HG02852 (cell line): Measurements from ENCODE around the gene PIGU.
A peak's percentile ranks its signal among the peaks of the same experiment; 100 is the strongest.
"Not testable (repeated sequence)": the region's sequence is repeated elsewhere in the genome, so short reads cannot be mapped to it uniquely, and the experiment has no call there.

ENCODE experiments used
- ATAC-seq: cut with Tn5 transposase; IDR thresholded peaks from one replicate; pipeline ENCODE4 v1.9.1; 2021; ENCODE audit warnings: mild to moderate bottlenecking, moderate library complexity; ENCODE audit not compliant: unreplicated experiment

The PIGU gene

DNA sequence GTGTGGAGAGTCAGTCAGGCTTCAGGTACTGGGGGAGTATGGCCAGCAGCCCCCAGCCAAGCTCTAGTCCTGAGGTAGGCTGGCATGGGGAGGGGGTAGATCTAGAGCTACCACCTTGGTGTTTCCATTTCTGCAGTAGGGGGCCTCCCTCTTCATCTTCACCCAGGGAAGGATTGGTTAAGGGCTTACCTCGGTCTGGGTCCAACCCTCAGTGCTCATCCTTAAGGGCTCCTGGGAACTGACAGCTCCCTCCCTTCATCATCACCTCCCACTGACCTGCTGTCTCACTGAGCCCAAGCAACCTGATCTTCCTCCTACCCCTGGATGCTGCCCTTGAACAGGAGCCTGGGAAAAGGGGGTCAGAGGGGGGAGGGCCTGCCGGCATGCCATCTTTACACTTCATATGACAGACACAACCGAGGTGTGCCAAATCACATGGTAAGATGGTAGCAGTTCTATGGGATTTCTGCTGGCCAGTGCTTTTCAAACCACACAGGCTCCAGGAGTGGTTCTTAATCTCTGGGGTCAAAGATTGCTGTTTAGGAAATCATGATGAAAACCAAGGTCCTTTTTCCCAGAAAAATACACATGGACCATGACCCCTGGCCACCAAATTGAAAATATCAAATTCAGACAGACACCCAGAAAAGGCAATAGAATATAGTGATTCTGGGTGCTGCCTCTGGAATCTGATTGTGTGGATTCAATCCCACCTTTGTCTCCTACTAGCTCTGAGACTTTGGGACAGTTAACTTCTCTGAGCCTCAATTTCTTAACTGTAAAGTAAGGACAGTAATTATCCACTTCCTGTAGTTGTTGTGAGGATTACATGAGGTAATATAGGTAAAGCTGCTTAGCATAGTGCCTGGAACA is 30.3 kb upstream of the PIGU start:
- no peak for ATAC-seq

DNA sequence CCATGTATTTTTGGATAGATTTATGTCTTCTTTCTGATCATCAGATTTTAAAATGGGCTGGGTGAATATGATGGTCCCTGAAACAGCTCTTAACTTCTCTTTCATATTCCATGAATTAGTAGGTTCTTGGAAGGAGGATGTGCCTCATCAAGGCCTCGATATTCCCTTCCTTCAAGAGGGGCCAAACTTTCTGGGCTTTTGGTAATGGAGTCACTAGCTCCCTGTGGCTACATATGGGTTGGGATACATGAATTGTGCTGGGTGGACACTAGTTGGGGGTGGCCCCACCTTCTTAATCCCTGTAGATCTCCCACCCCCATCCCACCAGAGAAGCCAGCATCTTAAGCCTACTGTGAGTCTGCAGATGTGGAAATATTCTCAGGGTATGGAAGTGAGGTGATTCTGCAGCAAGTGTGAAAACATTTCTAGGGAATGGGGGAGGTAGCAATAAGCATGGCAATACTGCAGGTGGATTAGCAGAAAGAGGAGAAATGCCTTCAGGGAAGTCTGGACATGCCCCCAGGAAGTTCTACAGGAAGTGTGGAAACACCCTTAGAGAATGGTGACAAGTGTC is 29.5 kb upstream of the PIGU start:
- no peak for ATAC-seq

DNA sequence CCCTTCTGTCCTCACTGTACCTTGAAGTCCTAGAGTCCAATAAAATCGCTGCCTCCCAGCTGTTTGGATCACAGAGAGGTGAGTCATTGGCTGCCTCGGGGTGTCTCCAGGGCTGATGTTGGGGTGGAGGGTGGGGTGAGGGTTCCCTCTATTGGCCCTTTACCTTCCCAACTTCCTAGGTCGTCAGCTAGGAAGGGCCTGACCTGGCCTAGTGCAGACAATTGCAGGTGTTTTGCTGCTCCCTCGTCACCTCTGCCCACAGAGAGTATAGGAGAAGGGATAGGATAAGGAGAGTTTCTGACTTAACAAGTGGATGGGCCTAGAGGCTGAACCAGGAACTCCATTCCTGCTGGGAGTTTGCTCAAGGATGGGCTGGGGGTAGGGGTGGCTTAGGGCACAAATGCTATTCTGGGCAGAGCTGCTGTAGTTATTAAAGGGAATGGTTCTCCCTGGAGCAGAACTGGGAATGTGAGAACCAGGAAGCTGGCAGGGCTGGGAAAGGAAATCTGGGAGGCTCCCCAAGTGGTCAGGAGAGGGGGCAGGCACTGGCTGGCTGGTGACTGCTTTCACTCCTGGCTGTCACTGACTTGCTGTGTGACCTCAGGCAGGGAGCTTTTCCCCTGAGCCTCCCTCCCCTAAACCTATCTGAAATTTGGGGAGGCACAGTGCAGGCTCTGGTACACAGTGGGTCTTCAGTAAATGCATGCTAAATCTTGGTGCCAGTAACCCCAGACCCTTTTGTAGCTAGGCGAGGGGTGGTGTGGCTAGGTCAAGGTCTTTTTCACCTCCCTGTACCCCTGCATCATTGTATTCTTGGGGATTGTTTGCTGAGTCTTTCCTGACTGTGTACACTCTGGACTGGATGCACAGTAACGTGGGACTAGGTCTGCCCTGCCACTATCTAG is 28.8 kb upstream of the PIGU start:
- ATAC-seq, result no peak

DNA sequence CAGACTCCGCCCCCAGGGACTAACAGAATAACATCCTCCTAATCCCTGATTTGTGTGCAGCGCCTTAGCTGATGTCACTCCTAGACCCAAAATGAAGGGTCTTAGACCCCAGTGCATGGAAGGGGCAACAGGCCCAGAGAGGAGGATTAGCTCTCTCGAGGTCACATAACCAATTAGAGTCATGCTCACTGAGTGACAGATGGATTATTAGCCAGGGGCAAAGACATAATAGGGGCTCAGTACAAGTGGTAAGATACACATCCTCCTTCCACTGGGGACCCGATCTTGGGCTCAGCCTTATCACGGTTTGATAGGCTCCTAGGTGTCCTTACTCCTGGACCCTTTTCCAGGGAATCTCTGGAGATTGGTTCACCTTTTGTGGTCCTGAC is 28.1 kb upstream of the PIGU start:
- ATAC-seq, result no peak

DNA sequence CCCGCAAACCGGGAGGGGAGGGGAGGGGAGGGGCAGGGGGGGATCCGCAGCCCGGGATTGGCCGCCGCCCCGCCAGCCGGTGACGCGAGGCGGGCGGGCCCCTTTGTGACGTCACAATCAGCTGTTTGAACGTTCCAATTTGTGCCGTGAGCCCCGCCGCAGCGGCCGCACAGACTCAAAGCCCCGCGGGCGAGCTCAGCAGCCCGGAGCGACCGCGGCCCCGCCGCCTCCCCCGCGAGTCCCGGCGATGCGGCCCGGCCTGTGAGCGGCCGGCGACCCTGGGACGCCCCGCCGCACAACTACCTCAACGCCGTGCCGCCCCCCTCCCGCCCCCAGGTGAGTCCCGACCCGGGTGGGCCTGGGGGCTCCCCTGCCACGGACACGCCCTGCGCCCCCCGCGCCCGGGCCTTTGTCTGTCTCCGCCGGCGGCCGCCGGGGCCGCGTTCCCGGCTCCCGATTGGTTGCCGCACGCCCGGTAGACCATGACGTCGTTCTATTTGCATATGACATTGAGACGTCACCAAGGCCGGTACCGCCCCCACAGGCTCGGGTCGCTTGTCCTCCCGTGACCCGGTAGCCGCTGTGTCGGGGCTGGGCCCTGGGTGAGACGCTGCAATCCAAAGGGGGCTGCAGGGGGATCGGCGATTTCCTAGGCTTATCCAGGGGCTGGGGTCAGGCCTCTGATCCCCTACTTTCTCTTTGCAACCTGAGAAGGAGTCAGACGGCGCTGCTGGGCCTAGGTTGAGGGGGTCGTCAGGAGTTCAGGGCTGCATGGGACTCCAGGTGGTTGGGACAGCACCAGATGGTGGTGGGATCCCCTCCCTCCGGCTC is 27.5 kb upstream of the PIGU start, which contains the start of gene TP53INP2:
Gene TP53INP2 (plus strand): TSS at position 168 of the 831 bp plus-strand sequence. CDS start 4,396 bp downstream, outside the sequence.
- ATAC-seq, result peak; percentile 60

DNA sequence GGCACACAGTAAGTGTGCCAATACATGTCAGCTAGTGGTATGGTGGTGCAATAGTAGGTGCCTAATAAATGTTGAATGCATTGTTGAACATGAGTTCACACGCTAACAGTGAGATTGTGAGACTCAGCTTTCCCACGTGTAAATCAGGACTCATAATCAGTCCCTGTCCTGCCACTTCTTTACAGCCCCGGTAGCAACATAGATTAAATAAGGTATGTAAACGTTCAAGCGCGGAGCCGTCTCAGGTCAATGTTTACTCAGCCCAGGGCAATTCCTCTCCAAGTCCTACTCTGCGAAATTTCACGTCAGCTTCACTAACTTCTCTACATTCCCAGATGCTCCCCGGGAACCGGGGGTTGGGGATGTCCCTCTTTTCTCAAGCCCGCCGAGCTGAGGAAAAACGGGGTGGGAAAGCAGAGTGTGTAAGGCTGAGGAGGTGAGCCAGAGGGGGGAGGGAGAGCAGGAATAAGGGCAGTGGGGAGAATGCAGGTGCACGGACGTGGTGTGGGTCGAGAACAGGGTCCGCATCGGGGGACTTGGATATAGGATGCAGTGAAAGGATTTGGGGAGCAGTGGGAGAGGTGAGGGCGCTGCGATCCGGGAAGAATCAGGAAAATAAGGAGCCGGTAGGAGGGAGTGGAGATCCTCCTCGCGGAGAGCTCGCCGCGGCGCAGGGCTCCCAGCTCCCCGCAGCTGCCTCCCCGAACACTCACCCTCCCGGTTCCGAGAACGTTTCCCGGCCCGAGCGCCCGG is 26.7 kb upstream of the PIGU start:
- ATAC-seq, result no peak

DNA sequence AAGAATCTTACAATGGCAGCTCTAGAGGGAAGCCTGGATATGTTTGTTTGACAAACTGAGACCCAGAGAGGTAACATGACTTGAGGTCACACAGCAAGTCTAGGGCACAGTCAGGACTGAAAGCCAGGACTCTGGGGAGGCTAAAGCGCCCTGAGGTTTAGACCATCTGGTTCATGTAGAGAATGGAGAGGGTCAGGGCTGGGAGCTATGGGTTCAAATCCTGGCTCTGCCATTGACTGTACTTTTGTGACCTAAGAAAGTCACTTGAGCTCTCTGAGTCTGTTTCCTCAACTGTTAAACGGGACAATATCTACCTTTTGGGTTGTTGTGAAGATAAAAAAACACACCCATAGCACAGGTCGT is 26.1 kb upstream of the PIGU start:
- ATAC-seq, result no peak

DNA sequence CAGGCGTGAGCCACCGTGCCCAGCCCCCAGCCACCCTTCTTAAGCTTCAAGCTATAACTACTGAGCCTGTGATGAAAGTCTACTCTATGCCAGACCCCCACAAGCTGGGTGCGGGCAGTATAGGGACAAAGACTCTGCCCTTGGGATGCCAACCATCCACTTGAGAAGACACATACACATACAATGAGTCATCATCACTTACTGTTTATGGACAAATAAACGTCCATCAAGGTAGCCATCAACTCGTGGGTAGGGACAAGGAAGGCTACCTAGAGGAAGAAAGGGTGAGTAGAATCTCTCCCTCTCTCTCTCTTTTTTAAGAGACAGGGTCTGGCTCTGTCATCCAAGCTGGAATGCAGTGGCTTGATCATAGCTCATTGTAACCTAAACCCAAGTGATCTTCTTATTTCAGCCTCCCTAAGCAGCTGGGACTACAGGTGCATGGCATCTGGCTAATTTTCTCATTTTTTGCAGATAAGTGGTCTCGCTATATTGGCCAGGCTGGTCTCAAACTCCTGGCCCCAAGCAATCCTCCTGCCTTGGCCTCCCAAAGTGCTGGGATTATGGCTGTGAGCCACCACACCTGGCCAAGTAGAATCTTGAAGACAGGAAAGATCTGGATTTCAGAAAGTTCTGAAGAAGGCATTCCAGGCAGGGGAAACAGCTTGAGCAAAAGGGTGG is 24.7 kb upstream of the PIGU start:
- no peak for ATAC-seq

DNA sequence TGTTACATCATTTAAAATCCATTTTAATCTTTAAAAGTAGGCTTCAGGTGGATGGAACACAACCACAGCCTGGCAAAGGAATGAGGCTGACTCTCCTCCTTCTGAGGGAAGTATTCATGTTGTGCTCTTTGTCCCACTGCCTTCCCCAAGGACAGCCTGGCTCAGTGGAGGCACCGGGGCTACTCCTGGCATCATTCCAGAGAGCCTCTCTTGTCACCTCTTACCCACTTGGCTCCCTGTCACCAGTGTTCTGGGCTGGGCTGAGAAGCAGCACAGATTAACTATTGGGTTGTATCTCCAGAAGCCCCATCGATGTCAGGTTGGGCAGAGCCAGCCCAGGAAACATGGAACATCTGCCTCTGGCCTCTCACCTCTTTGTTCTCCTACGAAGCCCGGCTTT is 16.5 kb upstream of the PIGU start:
- no peak for ATAC-seq

DNA sequence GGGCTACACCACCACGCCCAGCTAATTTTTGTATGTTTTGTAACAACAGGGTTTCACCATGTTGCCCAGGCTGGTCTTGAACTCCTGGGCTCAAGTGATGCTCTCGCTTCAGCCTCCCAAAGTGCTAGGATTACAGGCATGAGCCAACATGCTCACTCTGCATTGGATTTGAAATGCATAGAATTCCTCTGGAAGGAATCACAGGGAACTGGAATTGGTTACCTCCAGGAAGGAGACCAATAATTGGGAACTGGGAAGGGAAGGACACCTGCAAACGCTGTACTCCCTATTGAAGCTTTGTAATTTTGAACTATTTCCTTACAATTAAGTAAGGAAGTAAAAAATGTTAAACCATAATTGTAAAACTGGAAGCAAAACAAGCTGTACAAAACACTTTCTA is 14.9 kb upstream of the PIGU start:
- no peak for ATAC-seq

DNA sequence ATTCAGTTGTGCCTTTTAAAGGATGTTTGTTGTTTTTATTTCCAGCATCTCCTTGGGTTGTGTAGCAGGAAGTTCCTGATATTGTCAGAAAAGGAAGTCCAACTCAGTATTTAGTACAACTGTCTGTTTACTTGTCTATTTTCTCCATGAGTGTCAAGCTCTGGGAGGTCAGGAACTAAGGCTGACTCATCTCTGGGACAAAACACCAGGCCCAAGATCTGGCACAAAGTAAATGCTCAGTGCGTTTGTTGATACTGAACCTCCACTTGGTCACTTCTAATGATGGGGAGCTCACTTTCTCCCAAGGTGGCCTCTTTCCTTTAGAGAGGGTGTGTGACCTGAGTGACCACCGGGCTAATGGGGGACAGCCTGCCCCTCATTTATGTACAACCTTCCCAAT is 12.6 kb upstream of the PIGU start:
- ATAC-seq, result no peak

DNA sequence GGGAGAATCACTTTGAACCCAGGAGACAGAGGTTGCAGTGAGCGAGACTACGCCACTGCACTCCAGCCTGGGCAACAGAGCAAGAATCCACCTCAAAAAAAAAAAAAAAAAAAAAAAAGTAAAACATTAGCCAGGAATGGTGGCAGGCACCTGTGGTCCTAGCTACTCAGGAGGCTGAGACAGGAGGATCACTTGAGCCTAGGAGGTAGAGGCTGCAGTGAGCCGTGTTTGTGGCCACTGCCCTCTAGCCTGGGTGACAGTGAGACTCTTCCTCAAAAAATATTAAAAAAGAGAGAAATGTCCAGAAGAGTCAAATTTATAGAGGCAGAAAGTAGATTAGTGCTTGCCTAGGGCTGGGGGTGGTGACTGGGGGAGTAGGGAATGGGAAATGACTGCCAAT is 6.8 kb upstream of the PIGU start:
- ATAC-seq, result no peak

DNA sequence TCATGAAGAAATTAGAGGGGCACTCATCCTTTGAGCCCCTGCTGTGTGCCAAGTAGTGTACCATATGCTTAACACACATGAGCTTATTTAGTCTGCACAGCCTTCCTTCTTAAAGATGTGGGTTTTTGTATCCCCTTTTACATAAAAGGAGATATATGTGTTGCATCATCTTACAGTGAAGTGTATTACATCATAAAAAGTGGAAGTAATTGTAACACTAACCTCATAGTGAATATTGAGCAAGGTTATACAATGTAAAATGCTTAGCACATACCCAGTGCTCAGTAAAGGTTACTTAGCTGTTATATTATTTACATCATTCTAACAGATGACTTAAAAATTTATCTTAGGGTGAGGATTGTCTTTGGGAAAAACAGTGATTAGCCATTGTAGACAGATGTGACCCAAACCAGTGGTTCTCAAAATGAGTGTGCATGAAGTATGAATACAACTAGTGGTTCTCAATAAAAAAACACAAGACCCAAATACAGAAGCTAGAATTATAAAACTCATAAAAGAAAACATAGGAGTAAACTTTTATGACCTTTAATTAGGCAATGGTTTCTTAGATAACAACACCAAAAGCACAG is 3.8 kb upstream of the PIGU start:
- no peak for ATAC-seq

DNA sequence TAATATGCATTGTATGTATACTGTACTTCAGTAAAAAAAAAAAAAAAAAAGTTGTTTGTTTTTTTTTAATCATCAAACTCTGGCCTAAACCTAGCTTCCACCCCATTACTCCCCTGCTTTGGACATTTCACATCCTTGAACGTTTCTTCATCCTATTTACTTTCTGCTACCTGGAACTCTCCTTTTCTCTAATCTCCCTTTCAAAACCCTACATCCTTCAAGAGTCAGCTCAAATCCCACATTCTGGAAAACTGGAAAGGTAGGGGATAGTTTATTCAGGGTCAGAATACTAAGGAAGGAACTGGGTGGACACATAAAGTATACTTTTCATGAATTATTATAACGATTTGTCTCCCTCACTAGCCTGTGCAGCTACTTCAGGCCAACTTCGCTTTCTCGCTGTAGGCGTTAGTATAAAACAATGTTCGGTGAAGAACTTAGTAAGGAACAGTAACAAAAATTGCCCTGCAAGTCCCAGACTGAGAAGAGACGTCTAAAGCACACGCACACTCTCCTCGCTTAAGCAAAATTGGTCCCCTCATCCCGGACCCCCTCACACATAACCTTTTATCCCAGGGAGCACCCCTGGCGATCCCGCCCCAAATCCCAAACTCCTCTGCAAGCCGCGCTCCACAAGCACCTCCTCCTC is 775 bp downstream of the PIGU start:
- ATAC-seq, result no peak

DNA sequence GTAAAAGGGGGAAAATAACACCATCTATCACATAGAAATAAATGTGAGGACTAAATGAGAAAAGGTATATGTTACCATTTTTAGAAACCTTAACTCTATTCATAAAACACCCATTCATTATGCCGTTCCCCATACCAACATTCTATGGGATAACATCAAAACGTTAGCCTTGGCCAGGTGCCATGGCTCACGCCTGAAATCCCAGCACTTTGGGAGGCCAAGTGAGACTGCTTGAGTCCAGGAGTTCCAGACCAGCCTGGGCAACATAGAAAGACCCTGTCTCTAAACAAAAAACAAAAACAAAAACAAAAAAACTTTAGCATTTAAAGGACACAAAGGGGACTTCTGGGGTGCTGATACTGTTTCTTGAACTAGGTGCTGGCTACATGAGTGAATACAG is 1.3 kb downstream of the PIGU start:
- no peak for ATAC-seq

DNA sequence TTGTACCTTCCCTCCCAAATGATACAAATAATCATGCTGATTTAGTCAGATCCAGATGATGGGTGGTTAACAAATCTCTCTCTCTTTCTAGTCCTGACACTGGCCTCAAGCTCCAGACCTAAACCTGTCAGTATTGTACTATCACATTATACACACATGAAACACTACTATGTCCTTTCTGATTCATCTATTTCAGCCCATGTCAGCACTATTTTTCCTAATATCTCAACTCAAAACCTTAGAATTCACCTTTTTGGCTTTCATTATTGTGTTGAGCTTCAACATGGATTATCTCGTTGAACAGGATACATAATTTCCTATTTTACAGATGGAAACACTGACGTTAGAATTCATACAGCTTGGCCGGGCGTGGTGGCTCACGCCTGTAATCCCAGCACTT is 3.5 kb downstream of the PIGU start:
- ATAC-seq, result no peak

DNA sequence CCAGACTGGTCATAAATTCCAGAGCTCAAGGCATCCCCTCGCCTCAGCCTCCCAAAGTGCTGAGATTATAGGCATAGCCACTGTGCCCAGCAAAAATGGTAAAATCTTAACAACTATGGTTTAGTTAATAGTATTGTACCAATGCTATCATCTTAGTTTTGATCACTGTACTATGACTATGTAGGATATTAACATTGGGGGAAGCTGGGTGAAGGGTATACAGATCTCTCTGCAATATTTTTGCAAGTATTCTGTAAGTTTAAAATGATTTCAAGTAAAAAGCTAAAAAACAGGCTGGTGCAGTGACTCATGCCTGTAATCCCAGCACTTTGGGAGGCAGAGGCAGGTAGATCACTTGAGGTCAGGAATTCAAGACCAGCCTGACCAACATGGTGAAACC is 7.8 kb downstream of the PIGU start:
- ATAC-seq, result no peak

DNA sequence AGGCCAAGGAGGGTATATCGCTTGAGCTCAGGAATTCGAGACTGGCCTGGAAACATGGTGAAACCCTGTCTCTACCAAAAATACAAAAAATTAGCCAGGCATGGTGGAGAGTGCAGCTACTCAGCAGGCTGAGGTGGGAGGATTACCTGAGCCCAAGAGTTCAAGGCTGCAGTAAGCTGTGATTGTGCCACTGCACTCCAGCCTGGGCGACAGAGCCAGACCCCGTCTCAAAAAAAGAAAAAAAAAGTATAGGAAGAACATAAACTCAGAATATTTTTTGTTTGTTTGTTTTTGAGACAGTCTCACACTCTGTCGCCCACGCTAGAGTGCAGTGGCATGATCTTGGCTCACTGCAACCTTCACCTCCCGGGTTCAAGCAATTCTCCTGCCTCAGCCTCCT is 12.1 kb downstream of the PIGU start:
- not testable (repeated sequence) for ATAC-seq
